Heart right ventricle (tissue), 16 donors: ENCODE measurements around the gene COL8A2. TPM values are rescaled to one million over a fixed set of nuclear protein-coding genes. Genes with fewer than 3 reads are reported as not detected.

Experiments used
- ATAC-seq, 8 donors: fragments of 200-7000 bp; cut with Tn5 transposase; one replicate each; pipeline ENCODE4 v1.9.1; 2020; ENCODE audit warnings: mild to moderate bottlenecking in 8 of 8, moderate library complexity in 8 of 8, moderate number of reproducible peaks in 1 of 8
- DNase-seq, 2 donors: peaks; one replicate each; pipeline ENCODE4 v3.0.0-alpha.2; 2020
- H3K27ac ChIP-seq, 10 donors: fragments of 200-600 bp; sonication (generic) in 2 of 10; one replicate each; pipeline versions ENCODE4 v1.5.0 to v1.8.0; 2020 to 2022; ENCODE audit warnings: mild to moderate bottlenecking in 3 of 10
- H3K27me3 ChIP-seq, 7 donors: fragments of 200-600 bp; one replicate each; pipeline ENCODE4 v1.8.0; 2021 to 2022; ENCODE audit warnings: mild to moderate bottlenecking in 2 of 7
- H3K36me3 ChIP-seq, 9 donors: fragments of 200-600 bp; sonication (generic) in 1 of 9; one replicate each; pipeline versions ENCODE4 v1.5.0 to v1.8.0; 2020 to 2022; ENCODE audit warnings: mild to moderate bottlenecking in 2 of 9
- H3K4me1 ChIP-seq, 9 donors: fragments of 200-600 bp; sonication (generic) in 1 of 9; one replicate each; pipeline versions ENCODE4 v1.5.0 to v1.8.0; 2020 to 2022; ENCODE audit warnings: mild to moderate bottlenecking in 4 of 9
- H3K4me3 ChIP-seq, 10 donors: fragments of 200-600 bp; sonication (generic) in 2 of 10; one replicate each; pipeline versions ENCODE4 v1.5.0 to v1.8.0; 2020 to 2022; ENCODE audit warnings: mild to moderate bottlenecking in 7 of 10, moderate library complexity in 2 of 10
- H3K9me3 ChIP-seq, 11 donors: fragments of 200-600 bp in 10 of 11; sonication (generic) in 2 of 11; one replicate each; pipeline versions ENCODE4 v1.5.0 to v1.8.0; 2013 to 2022; ENCODE audit warnings: mild to moderate bottlenecking in 2 of 11, control low read depth in 1 of 11, moderate library complexity in 1 of 11
- WGBS, 2 donors: extraction: QIAGEN DNeasy Blood & Tissue Kit; methylation state at CpG; one replicate each; pipeline ENCODE4 v1.1.7; 2013; ENCODE audit warnings: inconsistent platforms in 1 of 2; 5-methylcytosine and 5-hydroxymethylcytosine counted together
- intact Hi-C, 10 donors: fragments of 100-400 bp; cut with DNase I; formaldehyde crosslinking; loops; one replicate each; pipeline versions ENCODE4 v1.11.1 to v1.14.2; 2022
- polyA plus RNA-seq, 2 donors: library from polyadenylated mRNA; stranded (reverse); fragments of 200-250 nt; gene quantifications; one replicate each; pipeline ENCODE4 v1.2.3, GENCODE V29; 2013
- total RNA-seq, 10 donors: library from RNA; stranded (reverse); fragmentation: NEBNext Ultra II Directional in 3 of 10; extraction: Animal tissue kit (Norgen Biotek cat#: 25700) in 3 of 10; gene quantifications; one replicate each; pipeline versions ENCODE4 v1.2.1 to v1.2.4, GENCODE V29; 2021 to 2023
- TF ChIP-seq, protein P1 (sequence below), 9 donors: fragments of 200-600 bp; sonication (generic) in 2 of 9; IDR thresholded peaks; one replicate each; pipeline versions ENCODE4 v1.5.0 to v1.8.0; 2021 to 2022; ENCODE audit warnings: antibody characterized with exemption in 9 of 9, mild to moderate bottlenecking in 5 of 9, moderate library complexity in 1 of 9
- donor health status: Arrhythmogenic right ventricular cardiomyopathy.
- donor health status: ischemic (EF 13 %, LVEDD 7.1; RV severe dilation, severe dysfunction).
- donor health status: healthy with polysubstance abuse.
- donor health status: DM: no; HTN: yes; CAD: no.
- donor health status: DM: no; HTN: no; CAD: no.
- donor health status: ischemic (EF 25% LVEDD 6.9; RV normal size, moderate dysfunction).
- donor health status: ischemic (EF 25% LVEDD 5.7; RV mildly dilated, moderate dysfunction).
- donor health status: healthy.
- donor health status: DM: yes; HTN: yes; CAD: no.
- donor health status: Ischemic cardiomyopathy.
- donor health status: ischemic (EF 35%, LVEDD 5.7; RV mildly dilated, moderate dysfunction).
- donor health status: nonischemic (EF 11% LVEDD 7.7; RV severe dilation, severe dysfunction).
- donor health status: DM: yes; HTN: yes; CAD: no.
- donor health status: PGD.
- donor health status: ischemic (EF 29% LVEDD 5.4; RV normal size, mild dysfunction).
- donor health status: nonischemic (EF 23%, LVEDD 6.1; RV moderate dilation, normal function).

Gene COL8A2
- total and polyA plus RNA-seq, 12 donors, result 0.53 to 2.0 (median 0.73) TPM

DNA sequence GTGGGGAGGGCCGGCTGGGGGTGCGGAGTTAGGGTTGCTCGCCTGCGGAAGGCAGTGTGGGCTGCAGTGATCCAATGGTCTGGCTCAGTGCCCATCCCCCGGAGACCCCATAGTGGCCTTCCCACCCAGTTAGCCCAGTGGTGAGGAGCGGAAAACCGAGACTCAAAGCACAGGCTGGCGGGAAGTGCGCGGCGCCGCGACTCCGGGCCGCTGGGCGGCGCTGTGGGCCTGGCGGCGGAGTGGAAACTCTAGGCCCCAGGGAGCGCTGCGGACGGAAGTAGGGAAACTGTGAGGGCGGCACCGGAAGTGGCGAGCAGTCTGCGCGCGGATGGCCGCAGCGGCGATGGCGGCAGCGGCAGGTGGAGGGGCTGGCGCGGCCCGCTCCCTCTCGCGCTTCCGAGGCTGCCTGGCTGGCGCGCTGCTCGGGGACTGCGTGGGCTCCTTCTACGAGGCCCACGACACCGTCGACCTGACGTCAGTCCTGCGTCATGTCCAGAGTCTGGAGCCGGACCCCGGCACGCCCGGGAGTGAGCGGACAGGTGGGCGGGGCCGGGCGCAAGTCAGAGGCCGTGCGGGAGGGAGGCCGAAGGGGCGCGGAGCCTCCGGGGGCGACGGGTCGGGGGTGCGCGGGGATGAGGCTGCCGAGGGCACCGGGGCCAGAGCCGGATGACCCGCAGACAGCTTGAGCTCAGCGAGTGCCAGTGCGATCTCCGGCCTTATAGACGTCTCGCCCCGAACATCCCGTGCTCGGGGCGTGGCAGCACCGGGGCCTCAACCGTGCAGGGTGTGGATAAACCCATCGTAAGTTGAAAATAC lies 36.2 kb downstream of the COL8A2 start, which contains the start of gene ADPRS:
ADPRS (plus strand) TSS at position 316 of the 816 bp plus-strand sequence; CDS start at position 329, 13 bp downstream.
- peak; percentile 89 to 96 (median 92) for ATAC-seq
- H3K36me3 ChIP-seq, result peaks cover 0 to 39% (median 20%) of the 10 kb centered on the region in 9 donors
- H3K4me1 ChIP-seq, result peaks cover 3 to 53% (median 48%) of the 10 kb centered on the region in 9 donors
- H3K27ac ChIP-seq, result peak within 1 kb of the TSS; percentile 74 to 98 (median 90)
- H3K9me3 ChIP-seq, result no peaks in the 10 kb centered on the region
- peaks cover 4 to 24% (median 21%) of the 10 kb centered on the region in 7 donors for H3K27me3 ChIP-seq
- H3K4me3 ChIP-seq, result peak within 1 kb of the TSS; percentile 81 to 99 (median 92)
- intact Hi-C loops, result loop anchor here in 4 of 10 donors (5.0 to 10.0 kb wide), 3 partner anchors 154 to 231 kb away; partner anchors contain the start of genes AGO1 (in 2 of the 4) and AGO3 (in 1 of the 4)
- peak; percentile 89 for DNase-seq
- TF ChIP-seq, protein P1, sequence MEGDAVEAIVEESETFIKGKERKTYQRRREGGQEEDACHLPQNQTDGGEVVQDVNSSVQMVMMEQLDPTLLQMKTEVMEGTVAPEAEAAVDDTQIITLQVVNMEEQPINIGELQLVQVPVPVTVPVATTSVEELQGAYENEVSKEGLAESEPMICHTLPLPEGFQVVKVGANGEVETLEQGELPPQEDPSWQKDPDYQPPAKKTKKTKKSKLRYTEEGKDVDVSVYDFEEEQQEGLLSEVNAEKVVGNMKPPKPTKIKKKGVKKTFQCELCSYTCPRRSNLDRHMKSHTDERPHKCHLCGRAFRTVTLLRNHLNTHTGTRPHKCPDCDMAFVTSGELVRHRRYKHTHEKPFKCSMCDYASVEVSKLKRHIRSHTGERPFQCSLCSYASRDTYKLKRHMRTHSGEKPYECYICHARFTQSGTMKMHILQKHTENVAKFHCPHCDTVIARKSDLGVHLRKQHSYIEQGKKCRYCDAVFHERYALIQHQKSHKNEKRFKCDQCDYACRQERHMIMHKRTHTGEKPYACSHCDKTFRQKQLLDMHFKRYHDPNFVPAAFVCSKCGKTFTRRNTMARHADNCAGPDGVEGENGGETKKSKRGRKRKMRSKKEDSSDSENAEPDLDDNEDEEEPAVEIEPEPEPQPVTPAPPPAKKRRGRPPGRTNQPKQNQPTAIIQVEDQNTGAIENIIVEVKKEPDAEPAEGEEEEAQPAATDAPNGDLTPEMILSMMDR (IDR thresholded peaks at IDR 0.05), result peak; percentile 96 to 100 (median 99)
- 0 to 1% methylated on average over 77 to 84 of the region's 84 CpGs for WGBS, 2 donors

DNA sequence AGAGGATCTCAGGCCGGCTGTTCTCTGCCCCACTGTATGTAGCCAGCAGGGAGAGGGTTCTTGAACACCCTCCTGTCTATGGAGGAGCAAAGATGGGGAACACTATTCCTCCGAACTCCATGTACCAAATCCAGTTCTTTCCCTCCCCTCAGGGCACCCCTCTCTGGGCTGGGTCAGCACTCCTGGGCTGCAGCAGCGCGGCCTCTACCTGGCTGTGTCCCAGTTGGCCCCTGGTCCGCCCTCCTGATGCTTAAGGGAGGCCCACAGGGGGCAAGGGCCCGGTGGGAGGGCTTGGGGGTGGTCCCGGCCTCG lies 36.8 kb downstream of the COL8A2 start:
- intact Hi-C loops, result loop anchor here in 4 of 10 donors (5.0 to 10.0 kb wide), 3 partner anchors 153 to 231 kb away; partner anchors contain the start of genes AGO1 (in 2 of the 4) and AGO3 (in 1 of the 4)
- ATAC-seq, result peak in 4 of 8 donors; percentile 2 to 54 (median 16)
- H3K27ac ChIP-seq, result peak overlapping the region; percentile 74 to 98 (median 90)

DNA sequence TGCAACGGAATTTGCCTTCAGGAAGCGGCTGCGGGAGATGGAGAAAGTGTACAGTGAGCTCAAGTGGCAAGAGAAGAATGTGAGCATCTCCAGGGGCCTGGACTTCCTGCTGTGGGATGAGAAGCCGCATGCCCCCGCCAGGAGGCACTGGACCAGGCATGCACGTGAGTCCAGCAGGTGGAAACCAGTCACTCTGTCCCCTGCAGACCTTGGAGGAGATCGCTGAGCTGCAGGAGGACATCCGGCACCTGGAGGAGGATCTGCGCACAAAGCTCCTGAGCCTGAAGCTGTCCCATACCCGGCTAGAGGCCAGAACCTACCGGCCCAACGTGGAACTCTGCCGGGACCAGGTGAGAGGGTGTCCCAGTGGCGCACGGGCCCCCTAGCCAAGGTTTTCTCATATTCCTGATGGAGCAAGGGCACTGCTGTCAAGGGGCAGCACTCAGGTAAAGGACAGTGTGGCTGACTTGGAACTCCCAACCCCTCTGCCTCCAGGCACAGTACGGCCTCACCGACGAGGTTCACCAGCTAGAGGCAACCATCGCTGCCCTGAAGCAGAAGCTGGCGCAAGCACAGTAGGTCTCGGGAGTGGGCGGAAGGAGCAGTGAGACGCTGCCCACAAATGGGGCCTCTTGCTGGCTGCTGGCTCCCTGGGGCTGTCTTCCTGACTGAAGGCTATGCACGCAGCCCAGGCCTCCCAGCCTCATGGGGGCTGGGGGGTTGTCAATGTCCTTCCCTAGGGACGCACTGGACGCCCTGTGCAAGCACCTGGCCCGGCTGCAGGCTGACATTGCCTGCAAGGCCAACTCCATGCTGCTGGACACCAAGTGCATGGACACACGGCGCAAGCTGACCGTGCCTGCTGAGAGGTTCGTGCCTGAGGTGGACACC lies 37.5 kb downstream of the COL8A2 start:
- WGBS, 2 donors, result 87 to 88% methylated on average over 31 of the region's 31 CpGs

More for the DNA sequence above, 36.8 kb downstream of the COL8A2 start:
- no peak for DNase-seq
- peaks cover 0 to 33% (median 14%) of the 10 kb centered on the region in 9 donors for H3K36me3 ChIP-seq
- 29 to 35% methylated on average over 8 of the region's 8 CpGs for WGBS, 2 donors
- no peaks in the 10 kb centered on the region for H3K9me3 ChIP-seq
- TF ChIP-seq, protein P1 (IDR thresholded peaks at IDR 0.05), result no peak
- H3K4me3 ChIP-seq, result peak overlapping the region; percentile 81 to 99 (median 92)
- peaks cover under 1 to 50% (median 45%) of the 10 kb centered on the region in 9 donors for H3K4me1 ChIP-seq
- peaks cover 4 to 29% (median 23%) of the 10 kb centered on the region in 7 donors for H3K27me3 ChIP-seq

More for the DNA sequence above, 37.5 kb downstream of the COL8A2 start:
- intact Hi-C loops, result loop anchor here in 4 of 10 donors (5.0 to 10.0 kb wide), 3 partner anchors 153 to 230 kb away; partner anchors contain the start of genes AGO1 (in 2 of the 4) and AGO3 (in 1 of the 4)
- Histone ChIP-seq H3K9me3 (no peaks in the 10 kb centered on the region), H3K4me1 (peaks cover 0 to 43% (median 39%) of the 10 kb centered on the region in 9 donors), H3K36me3 (peaks cover 0 to 26% (median 7%) of the 10 kb centered on the region in 9 donors), H3K27ac (no peak overlapping the region), H3K4me3 (no peak overlapping the region), H3K27me3 (peaks cover 4 to 34% (median 23%) of the 10 kb centered on the region in 7 donors)
- ATAC-seq (peak in 1 of 8 donors; percentile 2), DNase-seq (no peak)
- TF ChIP-seq, protein P1 (IDR thresholded peaks at IDR 0.05), result no peak
